ENCODE measurements around the gene MORN1. TPM values are rescaled to one million over a fixed set of nuclear protein-coding genes. Genes with fewer than 3 reads are reported as not detected.

The MORN1 gene
- total and polyA plus RNA-seq, 3 donors from 2014 or later: 30.4 to 34.5 (median 30.9) TPM

DNA sequence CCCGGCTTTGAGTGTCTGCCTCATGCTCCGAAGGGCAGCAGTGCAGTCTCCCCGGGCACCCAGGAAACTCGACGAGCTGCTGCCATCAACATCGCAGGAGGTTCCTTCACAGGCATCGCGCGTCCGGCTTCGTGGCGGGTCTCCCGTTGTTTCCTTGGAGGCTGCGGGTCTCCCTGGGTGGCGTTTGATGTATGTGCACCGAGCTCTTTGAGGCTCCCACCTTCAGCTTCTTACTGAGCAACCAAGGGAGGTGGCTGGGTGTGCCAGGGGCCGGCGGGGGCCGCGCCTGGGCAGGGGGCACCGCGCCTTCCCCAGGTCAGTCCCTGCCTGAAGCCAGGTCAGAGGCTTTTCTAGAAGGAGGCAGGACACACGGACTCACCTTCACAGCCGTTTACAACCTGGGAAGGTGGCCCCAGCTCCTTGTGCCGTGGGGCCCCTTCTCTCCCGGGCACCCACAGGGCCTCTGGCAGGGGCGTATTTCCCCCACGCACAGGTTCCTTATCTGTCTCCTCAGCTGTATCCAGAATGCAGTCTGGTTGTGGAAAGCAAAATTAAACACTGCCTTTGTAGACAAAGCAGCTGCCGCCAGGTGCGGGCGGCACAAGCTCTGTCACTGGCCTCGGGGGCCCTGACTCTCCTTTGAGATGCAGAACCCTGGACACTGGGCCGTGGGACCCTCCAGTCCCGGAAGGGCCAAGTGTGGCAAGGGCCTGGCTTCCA lies 42.7 kb upstream of the MORN1 start:
- 27 to 55% methylated on average over 5 to 34 of the region's 34 CpGs for WGBS, 2 donors
- intact Hi-C loops (cut with DNase I; ENCODE audit: low total_unique reads): no loop called here
- H3K27me3 ChIP-seq: no peaks in the 10 kb centered on the region
- H3K36me3 ChIP-seq (ENCODE audit: low read depth, missing control alignments): no peaks in the 10 kb centered on the region
- no peak for TF ChIP-seq POLR2A (IDR thresholded peaks at IDR 0.05)
- TF ChIP-seq, protein P1, sequence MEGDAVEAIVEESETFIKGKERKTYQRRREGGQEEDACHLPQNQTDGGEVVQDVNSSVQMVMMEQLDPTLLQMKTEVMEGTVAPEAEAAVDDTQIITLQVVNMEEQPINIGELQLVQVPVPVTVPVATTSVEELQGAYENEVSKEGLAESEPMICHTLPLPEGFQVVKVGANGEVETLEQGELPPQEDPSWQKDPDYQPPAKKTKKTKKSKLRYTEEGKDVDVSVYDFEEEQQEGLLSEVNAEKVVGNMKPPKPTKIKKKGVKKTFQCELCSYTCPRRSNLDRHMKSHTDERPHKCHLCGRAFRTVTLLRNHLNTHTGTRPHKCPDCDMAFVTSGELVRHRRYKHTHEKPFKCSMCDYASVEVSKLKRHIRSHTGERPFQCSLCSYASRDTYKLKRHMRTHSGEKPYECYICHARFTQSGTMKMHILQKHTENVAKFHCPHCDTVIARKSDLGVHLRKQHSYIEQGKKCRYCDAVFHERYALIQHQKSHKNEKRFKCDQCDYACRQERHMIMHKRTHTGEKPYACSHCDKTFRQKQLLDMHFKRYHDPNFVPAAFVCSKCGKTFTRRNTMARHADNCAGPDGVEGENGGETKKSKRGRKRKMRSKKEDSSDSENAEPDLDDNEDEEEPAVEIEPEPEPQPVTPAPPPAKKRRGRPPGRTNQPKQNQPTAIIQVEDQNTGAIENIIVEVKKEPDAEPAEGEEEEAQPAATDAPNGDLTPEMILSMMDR (IDR thresholded peaks at IDR 0.05): no peak
- no peaks in the 10 kb centered on the region for H3K4me1 ChIP-seq
- no peak for DNase-seq
- H3K4me3 ChIP-seq: no peak overlapping the region
- H3K9me3 ChIP-seq: no peaks in the 10 kb centered on the region
- no peak overlapping the region for H3K27ac ChIP-seq

DNA sequence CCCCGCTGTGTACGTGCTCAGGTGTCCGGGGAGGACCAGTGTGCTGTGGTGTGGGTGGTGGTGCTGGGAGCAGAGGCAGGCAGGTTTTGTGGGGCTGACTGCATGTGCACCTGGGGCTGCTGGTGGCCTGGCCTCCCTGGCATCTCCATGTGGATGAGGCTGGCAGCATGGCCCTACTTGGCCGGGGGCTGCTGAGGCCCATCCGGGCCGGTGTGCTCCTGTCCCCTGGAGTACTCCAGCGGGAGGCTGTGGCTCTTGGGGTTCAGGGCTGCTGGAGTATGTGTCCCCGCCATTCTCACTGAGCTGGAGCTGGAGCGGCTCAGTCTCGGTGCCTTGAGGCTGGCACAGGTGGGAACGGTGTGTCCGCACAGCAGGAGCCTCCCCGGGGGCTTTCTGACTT lies 41.8 kb upstream of the MORN1 start:
- Histone ChIP-seq H3K27ac (no peak overlapping the region), H3K27me3 (no peaks in the 10 kb centered on the region), H3K4me1 (no peaks in the 10 kb centered on the region), H3K36me3 (ENCODE audit: low read depth, missing control alignments) (no peaks in the 10 kb centered on the region), H3K4me3 (no peak overlapping the region), H3K9me3 (no peaks in the 10 kb centered on the region)
- intact Hi-C loops (cut with DNase I; ENCODE audit: low total_unique reads): no loop called here
- no peak for DNase-seq
- 71 to 81% methylated on average over 8 to 13 of the region's 13 CpGs for WGBS, 2 donors
- TF ChIP-seq POLR2A (IDR thresholded peaks at IDR 0.05): no peak
- TF ChIP-seq, protein P1 (IDR thresholded peaks at IDR 0.05): no peak

DNA sequence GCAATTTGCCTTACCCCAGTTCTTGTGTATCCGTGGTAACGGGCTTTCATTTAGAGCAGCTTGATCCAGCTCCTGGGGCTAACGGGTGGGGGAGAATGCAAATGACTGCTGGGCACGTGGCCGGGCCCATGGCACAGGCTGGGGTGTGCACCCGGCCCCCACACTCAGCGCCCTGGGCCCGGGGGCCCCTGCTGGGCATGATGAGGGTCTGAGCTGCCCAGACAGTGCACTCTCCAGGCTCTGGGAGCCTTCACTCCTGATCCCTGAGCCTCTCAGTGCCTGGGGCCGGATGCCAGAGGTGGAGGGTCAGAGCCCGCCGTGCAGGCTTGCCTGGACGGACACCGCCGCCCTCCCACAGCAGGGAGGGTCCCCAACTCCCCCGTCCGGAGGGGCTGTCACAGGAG lies 41.1 kb upstream of the MORN1 start:
- Histone ChIP-seq H3K9me3 (no peaks in the 10 kb centered on the region), H3K4me3 (no peak overlapping the region), H3K36me3 (ENCODE audit: low read depth, missing control alignments) (no peaks in the 10 kb centered on the region), H3K27ac (no peak overlapping the region), H3K27me3 (no peaks in the 10 kb centered on the region), H3K4me1 (no peaks in the 10 kb centered on the region)
- intact Hi-C loops (cut with DNase I; ENCODE audit: low total_unique reads): no loop called here
- TF ChIP-seq, protein P1 (IDR thresholded peaks at IDR 0.05): no peak
- no peak for TF ChIP-seq POLR2A (IDR thresholded peaks at IDR 0.05)
- no peak for DNase-seq
- WGBS, 2 donors: 41% methylated on average over 16 of the region's 16 CpGs; no CpG with 5 or more reads in 1 of the 2 donors

DNA sequence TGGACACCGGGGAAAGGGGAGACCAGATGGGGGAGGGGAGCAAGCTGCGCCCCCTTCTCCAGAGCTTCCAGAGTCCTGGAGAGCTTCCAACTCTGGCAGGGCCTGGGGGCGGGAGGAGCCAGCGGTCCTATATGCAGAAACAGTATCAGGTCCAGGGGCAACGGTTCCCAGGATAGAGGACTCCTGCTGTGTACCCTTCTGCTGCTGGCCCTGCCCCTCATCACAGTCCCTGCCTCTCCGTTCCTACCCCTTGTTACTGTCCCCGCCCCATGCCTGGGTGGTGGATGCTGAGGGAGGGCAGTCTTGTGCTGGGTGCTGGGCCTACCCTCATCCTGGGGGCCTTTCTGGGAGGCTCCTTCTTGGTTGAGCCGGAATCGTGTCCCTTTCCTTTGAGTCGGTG lies 40.2 kb upstream of the MORN1 start:
- Histone ChIP-seq H3K27me3 (no peaks in the 10 kb centered on the region), H3K36me3 (ENCODE audit: low read depth, missing control alignments) (no peaks in the 10 kb centered on the region), H3K4me3 (no peak overlapping the region), H3K4me1 (no peaks in the 10 kb centered on the region), H3K9me3 (no peaks in the 10 kb centered on the region), H3K27ac (no peak overlapping the region)
- 65 to 66% methylated on average over 6 to 9 of the region's 10 CpGs for WGBS, 2 donors
- TF ChIP-seq, protein P1 (IDR thresholded peaks at IDR 0.05): no peak
- TF ChIP-seq POLR2A (IDR thresholded peaks at IDR 0.05): no peak
- intact Hi-C loops (cut with DNase I; ENCODE audit: low total_unique reads): no loop called here
- no peak for DNase-seq

DNA sequence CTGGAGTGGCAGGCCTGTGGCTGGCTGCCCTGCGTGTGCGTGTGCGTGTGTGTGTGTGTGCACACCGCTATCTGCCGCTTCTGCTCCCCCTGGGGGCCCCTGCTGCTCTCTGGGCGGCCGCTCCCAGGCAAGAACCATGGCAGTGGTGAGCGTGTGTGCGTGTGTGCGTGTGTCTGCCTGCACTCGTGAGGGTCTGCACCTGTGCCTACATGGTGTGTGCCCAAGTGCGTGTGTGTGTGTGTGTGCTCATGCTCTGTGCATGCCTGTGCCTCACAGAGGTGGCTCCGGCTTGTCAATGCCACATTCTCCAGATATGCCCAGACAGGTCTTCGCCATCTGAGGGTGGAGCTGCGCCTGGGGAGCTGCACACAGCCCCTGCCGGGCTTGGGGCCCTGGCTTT lies 39.7 kb upstream of the MORN1 start:
- WGBS, 2 donors: 46 to 64% methylated on average over 7 to 16 of the region's 16 CpGs
- TF ChIP-seq, protein P1 (IDR thresholded peaks at IDR 0.05): no peak
- TF ChIP-seq POLR2A (IDR thresholded peaks at IDR 0.05): no peak
- no peaks in the 10 kb centered on the region for H3K4me1 ChIP-seq
- no peak overlapping the region for H3K27ac ChIP-seq
- intact Hi-C loops (cut with DNase I; ENCODE audit: low total_unique reads): no loop called here
- no peak overlapping the region for H3K4me3 ChIP-seq
- DNase-seq: no peak
- no peaks in the 10 kb centered on the region for H3K36me3 ChIP-seq (ENCODE audit: low read depth, missing control alignments)
- no peaks in the 10 kb centered on the region for H3K27me3 ChIP-seq
- H3K9me3 ChIP-seq: no peaks in the 10 kb centered on the region

Measured in testis (tissue), 3 donors.